Keratinocyte (primary cell): ENCODE data around the gene SCEL. TPM values are rescaled to one million over a fixed set of nuclear protein-coding genes. Genes with fewer than 3 reads are reported as not detected.

Experiments used
- DNase-seq: peaks from one replicate; pipeline ENCODE4 v3.0.0-alpha.2; 2011; ENCODE audit warnings: low read depth, missing footprints, low spot score
- FAIRE-seq: peaks from 2 replicates; lab custom pipeline; 2011; peaks lifted over from hg19 to GRCh38; lab: Jason Lieb, UNC
- H2AFZ ChIP-seq: 2 replicates; pipeline ENCODE4 v1.6.0; 2012; ENCODE audit warnings: low read length, control low read depth, inconsistent platforms; ENCODE audit not compliant: control insufficient read depth
- H3K27ac ChIP-seq: 2 replicates; pipeline ENCODE4 v1.5.1; 2011; ENCODE audit warnings: low read length; ENCODE audit not compliant: control insufficient read depth, insufficient read depth
- H3K27me3 ChIP-seq: 3 replicates; pipeline ENCODE4 v1.6.0; 2011; ENCODE audit warnings: low read length; ENCODE audit not compliant: control insufficient read depth, insufficient read depth; ENCODE audit errors: extremely low read depth
- H3K36me3 ChIP-seq, 2 experiments: 2 replicates in 1 of 2; 3 replicates in 1 of 2; pipeline ENCODE4 v1.5.1; 2011; ENCODE audit warnings: low read length in 2 of 2, mild to moderate bottlenecking in 1 of 2; ENCODE audit not compliant: control insufficient read depth in 2 of 2, insufficient read depth in 2 of 2; ENCODE audit errors: extremely low read depth in 1 of 2
- H3K4me1 ChIP-seq: 3 replicates; pipeline ENCODE4 v1.5.1; 2011; ENCODE audit warnings: low read length; ENCODE audit not compliant: control insufficient read depth, insufficient read depth; ENCODE audit errors: extremely low read depth
- H3K4me2 ChIP-seq: 3 replicates; pipeline ENCODE4 v1.6.0; 2011; ENCODE audit warnings: low read depth, low read length; ENCODE audit not compliant: control insufficient read depth, insufficient read depth; ENCODE audit errors: extremely low read depth
- H3K4me3 ChIP-seq, 3 experiments: fragments of 200-600 bp in 1 of 3; sonication (generic) in 1 of 3; 2 replicates in 2 of 3; 3 replicates in 1 of 3; pipeline ENCODE4 v1.5.1; 2011 to 2016; ENCODE audit warnings: low read length in 3 of 3, mild to moderate bottlenecking in 3 of 3, control low read depth in 2 of 3, inconsistent platforms in 1 of 3, low read depth in 1 of 3, mixed read lengths in 1 of 3, mixed run types in 1 of 3, moderate library complexity in 1 of 3; ENCODE audit not compliant: control insufficient read depth in 2 of 3, insufficient read depth in 2 of 3; ENCODE audit errors: extremely low read depth in 1 of 3
- H3K79me2 ChIP-seq: 2 replicates; pipeline ENCODE4 v1.6.0; 2012; ENCODE audit warnings: low read length; ENCODE audit not compliant: control insufficient read depth, insufficient read depth
- H3K9ac ChIP-seq: 3 replicates; pipeline ENCODE4 v1.6.0; 2011; ENCODE audit warnings: low read length; ENCODE audit not compliant: control insufficient read depth, insufficient read depth; ENCODE audit errors: extremely low read depth
- H3K9me1 ChIP-seq: 3 replicates; pipeline ENCODE4 v1.6.0; 2011; ENCODE audit warnings: low read length; ENCODE audit not compliant: control insufficient read depth, insufficient read depth; ENCODE audit errors: extremely low read depth
- H3K9me3 ChIP-seq: 2 replicates; pipeline ENCODE4 v1.5.1; 2012; ENCODE audit warnings: low read depth, low read length; ENCODE audit not compliant: control insufficient read depth
- H4K20me1 ChIP-seq: 3 replicates; pipeline ENCODE4 v1.6.0; 2011; ENCODE audit warnings: low read length; ENCODE audit not compliant: control insufficient read depth, insufficient read depth; ENCODE audit errors: extremely low read depth
- CTCF ChIP-seq, 3 experiments: IDR thresholded peaks in 1 of 3; conservative IDR thresholded peaks in 1 of 3; optimal IDR thresholded peaks in 1 of 3; 2 replicates in 2 of 3; 3 replicates in 1 of 3; pipeline versions ENCODE3 to v1.5.1; 2011; ENCODE audit warnings: low read length in 3 of 3, mild to moderate bottlenecking in 3 of 3, moderate library complexity in 2 of 3, control low read depth in 1 of 3, inconsistent platforms in 1 of 3; ENCODE audit not compliant: insufficient read depth in 2 of 3; ENCODE audit errors: extremely low read depth in 1 of 3
- EZH2 ChIP-seq: IDR thresholded peaks from one replicate; pipeline ENCODE4 v1.6.1; 2012; ENCODE audit warnings: inconsistent platforms, mild to moderate bottlenecking, low read length, moderate library complexity
- dilution Hi-C: fragments of 300-500 bp; cut with MboI; formaldehyde crosslinking; loops from one replicate; pipeline ENCODE4 v1.7.0; 2020; ENCODE audit warnings: low sequenced_read_pairs; ENCODE audit not compliant: extremely low pct_ligation_motif_present
- polyA plus RNA-seq, 5 experiments: library from polyadenylated mRNA; depleted of rRNA in 3 of 5; stranded (reverse) in 3 of 5; stranded (forward) in 1 of 5; unstranded in 1 of 5; fragments of >200 nt; gene quantifications; 1 replicate in 1 of 5; 2 replicates in 3 of 5; 3 replicates in 1 of 5; pipeline versions ENCODE4 v1.2.1 to v1.2.3, GENCODE V29; 2011 to 2012; ENCODE audit warnings: missing spikeins in 2 of 5, low read depth in 1 of 5, low replicate concordance in 1 of 5
- small RNA-seq, 3 experiments: library from RNA; depleted of rRNA; stranded (forward); fragments of <200 nt; gene quantifications; one replicate each; pipeline ENCODE3, GENCODE V24; 2012; ENCODE audit warnings: low read depth in 3 of 3, low replicate concordance in 1 of 3; ENCODE audit not compliant: insufficient read length in 3 of 3

Gene SCEL
- polyA plus RNA-seq, 1 donor (not counting 4 experiments of a cell fraction or from before 2014, with no cell fraction given) = 30.5 TPM

GRCh38 chr13:77692746-77693448, 157.4 kb downstream of the SCEL start:
- H3K36me3 ChIP-seq = no peaks in the 10 kb centered on the region
- no peak overlapping the region for H3K4me3 ChIP-seq
- no peak overlapping the region for H2AFZ ChIP-seq
- no peaks in the 10 kb centered on the region for H3K79me2 ChIP-seq
- dilution Hi-C loops = no loop called here
- DNase-seq (no peak), FAIRE-seq (no peak)
- no peak overlapping the region for H3K9ac ChIP-seq
- H3K27ac ChIP-seq = no peak overlapping the region
- no peaks in the 10 kb centered on the region for H3K4me1 ChIP-seq
- TF ChIP-seq EZH2 (no peak), CTCF (optimal IDR thresholded peaks at IDR 0.05 in 1 of 3, IDR thresholded peaks at IDR 0.05 in 1 of 3, conservative IDR thresholded peaks at IDR 0.05 in 1 of 3; ENCODE audit: extremely low read depth in 1 of 3, insufficient read depth in 2 of 3, low read length in 3 of 3) (no peak)
- no peaks in the 10 kb centered on the region for H3K9me3 ChIP-seq
- H4K20me1 ChIP-seq = peaks cover 2% of the 10 kb centered on the region
- H3K4me2 ChIP-seq = no peak overlapping the region
- no peaks in the 10 kb centered on the region for H3K9me1 ChIP-seq
- peaks cover 22% of the 10 kb centered on the region for H3K27me3 ChIP-seq

DNA sequence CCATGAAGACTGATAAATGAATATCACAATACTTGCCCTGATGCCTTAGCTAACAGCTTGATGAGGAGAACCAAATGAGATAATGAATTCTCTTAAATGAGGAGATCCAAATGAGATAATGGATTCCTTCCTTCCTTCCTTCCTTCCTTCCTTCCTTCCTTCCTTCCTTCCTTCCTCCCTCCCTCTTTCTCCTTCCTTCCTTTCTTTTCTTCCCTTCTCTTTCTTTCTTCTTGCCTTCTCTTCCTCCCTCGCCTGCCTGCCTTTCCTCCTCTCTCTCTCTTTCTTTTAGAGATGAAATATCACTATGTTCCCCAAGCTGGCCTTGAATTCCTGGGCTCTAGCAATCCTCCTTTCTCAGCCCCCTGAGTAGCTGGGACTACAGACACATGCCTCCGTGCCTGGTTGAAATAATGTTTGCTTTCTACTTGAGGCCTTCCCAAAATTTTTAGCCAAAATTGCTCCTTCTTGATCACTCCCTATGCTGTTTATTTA, 158.0 kb downstream of the SCEL start:
- H3K4me2 ChIP-seq = no peak overlapping the region
- H4K20me1 ChIP-seq = peaks cover 2% of the 10 kb centered on the region
- H3K36me3 ChIP-seq = no peaks in the 10 kb centered on the region
- peaks cover 27% of the 10 kb centered on the region for H3K27me3 ChIP-seq
- no peaks in the 10 kb centered on the region for H3K9me3 ChIP-seq
- H3K9me1 ChIP-seq = no peaks in the 10 kb centered on the region
- TF ChIP-seq EZH2 (no peak), CTCF (optimal IDR thresholded peaks at IDR 0.05 in 1 of 3, IDR thresholded peaks at IDR 0.05 in 1 of 3, conservative IDR thresholded peaks at IDR 0.05 in 1 of 3; ENCODE audit: extremely low read depth in 1 of 3, insufficient read depth in 2 of 3, low read length in 3 of 3) (no peak)
- H3K4me3 ChIP-seq = no peak overlapping the region
- no peak overlapping the region for H2AFZ ChIP-seq
- H3K27ac ChIP-seq = no peak overlapping the region
- peaks cover under 1% of the 10 kb centered on the region for H3K4me1 ChIP-seq
- dilution Hi-C loops = no loop called here
- H3K9ac ChIP-seq = no peak overlapping the region
- DNase-seq (no peak), FAIRE-seq (no peak)
- no peaks in the 10 kb centered on the region for H3K79me2 ChIP-seq

Small RNAs within 50 kb of the gene (small RNA-seq; reads per million reads assigned to genes)
- gene RNY3P7 (0 reads per million in 3 experiments), gene SPTLC1P5 (0 reads per million in 3 experiments)

Other genes starting within 250 kb of the SCEL start
- 31.3 to 43.8 TPM (median 34.8 TPM) in 3 replicates for gene MYCBP2, start 208.6 kb upstream of the SCEL start, polyA plus RNA-seq
- gene SLAIN1, start 162.0 kb downstream of the SCEL start, polyA plus RNA-seq = not detected in 3 replicates